OCI-LY3 (cell line): ENCODE data around the gene FGD5.

Source experiments
- EZH2phosphoT487 ChIP-seq: fragments of 200-600 bp; shearing (Covaris generic); IDR thresholded peaks from 2 replicates; pipeline ENCODE4 v1.6.1; 2018; ENCODE audit warnings: antibody characterized with exemption, mixed run types, low read depth
- TF ChIP-seq, protein P1 (sequence below): fragments of 200-600, 300-600 bp; sonication (generic); IDR thresholded peaks from 2 replicates; pipeline ENCODE4 v1.5.1; 2014; ENCODE audit warnings: antibody characterized with exemption, low read length, low read depth

GRCh38 chr3:14886101-14886500 is 67.3 kb downstream of the FGD5 start:
- TF ChIP-seq, protein P1, sequence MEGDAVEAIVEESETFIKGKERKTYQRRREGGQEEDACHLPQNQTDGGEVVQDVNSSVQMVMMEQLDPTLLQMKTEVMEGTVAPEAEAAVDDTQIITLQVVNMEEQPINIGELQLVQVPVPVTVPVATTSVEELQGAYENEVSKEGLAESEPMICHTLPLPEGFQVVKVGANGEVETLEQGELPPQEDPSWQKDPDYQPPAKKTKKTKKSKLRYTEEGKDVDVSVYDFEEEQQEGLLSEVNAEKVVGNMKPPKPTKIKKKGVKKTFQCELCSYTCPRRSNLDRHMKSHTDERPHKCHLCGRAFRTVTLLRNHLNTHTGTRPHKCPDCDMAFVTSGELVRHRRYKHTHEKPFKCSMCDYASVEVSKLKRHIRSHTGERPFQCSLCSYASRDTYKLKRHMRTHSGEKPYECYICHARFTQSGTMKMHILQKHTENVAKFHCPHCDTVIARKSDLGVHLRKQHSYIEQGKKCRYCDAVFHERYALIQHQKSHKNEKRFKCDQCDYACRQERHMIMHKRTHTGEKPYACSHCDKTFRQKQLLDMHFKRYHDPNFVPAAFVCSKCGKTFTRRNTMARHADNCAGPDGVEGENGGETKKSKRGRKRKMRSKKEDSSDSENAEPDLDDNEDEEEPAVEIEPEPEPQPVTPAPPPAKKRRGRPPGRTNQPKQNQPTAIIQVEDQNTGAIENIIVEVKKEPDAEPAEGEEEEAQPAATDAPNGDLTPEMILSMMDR, result no peak
- TF ChIP-seq EZH2phosphoT487, result no peak
